A673 (cell line): Measurements from ENCODE around the gene CDK12. TPM values are rescaled to one million over a fixed set of nuclear protein-coding genes. Genes with fewer than 3 reads are reported as not detected.

ENCODE experiments used
- BruUV-seq: library from RNA; stranded (reverse); fragments of 400-500 nt; replicated peaks from 2 replicates; lab custom pipeline; 2021; lab: Mats Ljungman, UMichigan
- CTCF ChIA-PET: fragments of 300-600 bp; sonication (Branson Sonifier 250); formaldehyde crosslinking; loops from one replicate; lab custom pipeline; 2022; ENCODE audit warnings: antibody characterized with exemption; lab: Charles Lee
- POLR2A ChIA-PET: fragments of 300-600 bp; sonication (Branson Sonifier 250); formaldehyde crosslinking; loops from one replicate; lab custom pipeline; 2022; ENCODE audit warnings: antibody characterized with exemption; ENCODE audit not compliant: low non-redundant PET; lab: Charles Lee
- DNase-seq: peaks from one replicate; pipeline ENCODE4 v3.0.0-alpha.2; 2015; ENCODE audit warnings: low spot score
- H3K27ac ChIP-seq: fragments of 200-600 bp; sonication (generic); 2 replicates; pipeline ENCODE4 v1.5.1; 2016; ENCODE audit warnings: mixed run types, low read depth, mild to moderate bottlenecking, mixed read lengths, antibody characterized with exemption, low read length; ENCODE audit not compliant: poor library complexity, severe bottlenecking
- H3K27me3 ChIP-seq: fragments of 200-600 bp; sonication (generic); replicated peaks from 2 replicates; pipeline ENCODE4 v1.6.1; 2017; ENCODE audit warnings: mixed run types, low read depth, mild to moderate bottlenecking, mixed read lengths, antibody characterized with exemption, low read length; ENCODE audit not compliant: insufficient read depth, poor library complexity
- H3K36me3 ChIP-seq: fragments of 200-600 bp; sonication (generic); 2 replicates; pipeline ENCODE4 v1.6.1; 2016; ENCODE audit warnings: mixed run types, mild to moderate bottlenecking, mixed read lengths, antibody characterized with exemption, low read length; ENCODE audit not compliant: insufficient read depth, poor library complexity, severe bottlenecking
- H3K4me1 ChIP-seq: fragments of 200-600 bp; sonication (generic); 2 replicates; pipeline ENCODE4 v1.6.1; 2017; ENCODE audit warnings: mixed run types, mild to moderate bottlenecking, mixed read lengths, antibody characterized with exemption, low read length; ENCODE audit not compliant: insufficient read depth, poor library complexity, severe bottlenecking
- H3K4me3 ChIP-seq: fragments of 200-600 bp; sonication (generic); 2 replicates; pipeline ENCODE4 v1.5.1; 2016; ENCODE audit warnings: low read depth, mixed run types, mild to moderate bottlenecking, mixed read lengths, low read length; ENCODE audit not compliant: poor library complexity, severe bottlenecking
- H3K9me3 ChIP-seq: fragments of 200-600 bp; sonication (generic); 2 replicates; pipeline ENCODE4 v1.6.1; 2016; ENCODE audit warnings: mixed run types, low read depth, mild to moderate bottlenecking, mixed read lengths, antibody characterized with exemption, low read length; ENCODE audit not compliant: poor library complexity, severe bottlenecking
- CTCF ChIP-seq: fragments of 300-800, 200-600 bp; sonication (generic); conservative IDR thresholded peaks from 2 replicates; pipeline ENCODE4 v1.5.1; 2017; ENCODE audit warnings: low read depth, mild to moderate bottlenecking, antibody characterized with exemption, low read length, moderate library complexity, mixed read lengths
- EZH2 ChIP-seq: fragments of 200-600 bp; sonication (generic); IDR thresholded peaks from 2 replicates; pipeline ENCODE4 v1.6.1; 2017; ENCODE audit warnings: borderline replicate concordance, low read depth, mild to moderate bottlenecking, mixed read lengths, antibody characterized with exemption, low read length; ENCODE audit not compliant: poor library complexity, severe bottlenecking
- intact Hi-C: fragments of 100-400 bp; cut with micrococcal nuclease; formaldehyde crosslinking; loops from one replicate; pipeline ENCODE4 v1.10.0; 2022; ENCODE audit not compliant: unreplicated experiment
- total RNA-seq: library from RNA; stranded (reverse); gene quantifications from 2 replicates; pipeline ENCODE4 v1.2.3, GENCODE V29; 2021

Gene CDK12
- total RNA-seq, 1 experiment from 2014 or later = 43.5 TPM

DNA sequence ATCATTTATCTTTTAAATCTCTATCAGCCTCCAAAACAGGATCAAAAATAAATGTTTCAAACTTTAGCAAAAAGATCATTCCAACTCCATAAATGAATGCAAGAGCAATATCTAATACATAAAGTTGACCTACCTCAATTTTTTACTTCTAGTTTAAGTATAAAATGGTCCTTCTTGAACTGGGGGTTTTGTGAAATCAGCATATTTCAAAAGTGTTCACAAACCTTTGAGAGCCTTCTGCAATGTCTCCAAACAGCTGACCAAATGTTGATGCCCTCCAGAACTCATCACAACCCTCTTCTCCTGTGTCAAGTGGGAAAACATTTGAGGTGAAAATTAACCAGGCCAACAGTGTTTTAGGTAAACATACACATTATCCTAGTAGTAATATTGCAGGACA lies 18.0 kb upstream of the CDK12 start:
- no peak for DNase-seq
- intact Hi-C loops = no loop called here
- TF ChIP-seq EZH2 = no peak
- TF ChIP-seq CTCF = no peak
- H3K4me3 ChIP-seq = no peak overlapping the region
- no peaks in the 10 kb centered on the region for H3K4me1 ChIP-seq
- POLR2A ChIA-PET = no interaction called here
- CTCF ChIA-PET = no interaction called here
- BruUV-seq = no TSS peak
- peaks cover 41% of the 10 kb centered on the region for H3K36me3 ChIP-seq
- H3K27me3 ChIP-seq = no peaks in the 10 kb centered on the region
- no peaks in the 10 kb centered on the region for H3K9me3 ChIP-seq
- H3K27ac ChIP-seq = no peak overlapping the region

GRCh38 chr17:39447561-39447960 lies 13.7 kb upstream of the CDK12 start:
- POLR2A ChIA-PET = no interaction called here
- no peaks in the 10 kb centered on the region for H3K27me3 ChIP-seq

DNA sequence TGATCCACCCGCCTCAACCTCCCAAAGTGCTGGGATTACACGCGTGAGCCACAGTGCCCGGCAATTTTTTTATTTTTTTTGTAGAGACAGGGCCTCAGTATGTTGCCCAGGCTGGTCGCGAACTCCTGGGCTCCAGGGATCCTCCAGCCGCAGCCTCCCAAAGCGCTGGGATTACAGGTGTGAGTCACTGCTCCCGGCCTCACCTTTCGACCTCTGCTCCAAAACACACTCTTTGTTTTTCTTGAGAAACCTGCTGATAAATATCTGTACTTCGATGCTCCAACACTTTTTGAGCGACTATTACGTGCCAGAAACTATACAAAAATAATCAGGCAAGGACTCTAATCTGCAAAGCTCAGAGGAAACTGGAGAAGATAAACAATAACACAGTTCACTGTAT lies 11.2 kb upstream of the CDK12 start:
- Histone ChIP-seq H3K4me3 (peak overlapping the region; percentile 91), H3K4me1 (no peaks in the 10 kb centered on the region), H3K27me3 (no peaks in the 10 kb centered on the region), H3K36me3 (peaks cover 6% of the 10 kb centered on the region), H3K27ac (no peak overlapping the region), H3K9me3 (no peaks in the 10 kb centered on the region)
- ChIA-PET CTCF (no interaction called here), POLR2A (no interaction called here)
- intact Hi-C loops = no loop called here
- TF ChIP-seq CTCF = no peak
- TF ChIP-seq EZH2 = no peak
- no peak for DNase-seq
- no TSS peak for BruUV-seq

More at GRCh38 chr17:39447561-39447960, 13.7 kb upstream of the CDK12 start:
- H3K4me1 ChIP-seq = no peaks in the 10 kb centered on the region
- CTCF ChIA-PET = no interaction called here
- no peak overlapping the region for H3K27ac ChIP-seq
- TF ChIP-seq EZH2 (no peak), CTCF (no peak)
- intact Hi-C loops = no loop called here
- peaks cover 13% of the 10 kb centered on the region for H3K36me3 ChIP-seq
- DNase-seq = no peak
- H3K9me3 ChIP-seq = no peaks in the 10 kb centered on the region
- BruUV-seq = no TSS peak
- H3K4me3 ChIP-seq = no peak overlapping the region
